Kidney epithelial cell (primary cell): Measurements from ENCODE around the gene AK4. TPM values are rescaled to one million over a fixed set of nuclear protein-coding genes. Genes with fewer than 3 reads are reported as not detected.
"Not testable (repeated sequence)": the region's sequence is repeated elsewhere in the genome, so short reads cannot be mapped to it uniquely, and the experiment has no call there.

Source experiments
- DNase-seq: peaks from one replicate; pipeline ENCODE4 v3.0.0-alpha.2; 2010; ENCODE audit warnings: low read depth
- H3K27me3 ChIP-seq: 2 replicates; pipeline ENCODE4 v1.6.0; 2011; ENCODE audit warnings: low read length; ENCODE audit not compliant: control insufficient read depth, insufficient read depth
- H3K36me3 ChIP-seq: 2 replicates; pipeline ENCODE4 v1.5.1; 2011; ENCODE audit warnings: low read length; ENCODE audit not compliant: control insufficient read depth, insufficient read depth
- H3K4me3 ChIP-seq: 2 replicates; pipeline ENCODE4 v1.5.1; 2011; ENCODE audit warnings: low read depth, mild to moderate bottlenecking, control low read depth, low read length
- total RNA-seq: library from RNA; depleted of rRNA; stranded (reverse); fragments of >200 nt; gene quantifications from 2 replicates; pipeline ENCODE4 v1.2.3, GENCODE V29; 2015
- TF ChIP-seq, protein P1 (sequence below): IDR thresholded peaks from 2 replicates; pipeline ENCODE4 v1.5.1; 2011; ENCODE audit warnings: mild to moderate bottlenecking, moderate library complexity, low read length, control low read depth, inconsistent platforms; ENCODE audit not compliant: insufficient read depth, poor library complexity, severe bottlenecking

Gene AK4
- total RNA-seq, 1 donor from 2014 or later = 25.2 TPM

DNA sequence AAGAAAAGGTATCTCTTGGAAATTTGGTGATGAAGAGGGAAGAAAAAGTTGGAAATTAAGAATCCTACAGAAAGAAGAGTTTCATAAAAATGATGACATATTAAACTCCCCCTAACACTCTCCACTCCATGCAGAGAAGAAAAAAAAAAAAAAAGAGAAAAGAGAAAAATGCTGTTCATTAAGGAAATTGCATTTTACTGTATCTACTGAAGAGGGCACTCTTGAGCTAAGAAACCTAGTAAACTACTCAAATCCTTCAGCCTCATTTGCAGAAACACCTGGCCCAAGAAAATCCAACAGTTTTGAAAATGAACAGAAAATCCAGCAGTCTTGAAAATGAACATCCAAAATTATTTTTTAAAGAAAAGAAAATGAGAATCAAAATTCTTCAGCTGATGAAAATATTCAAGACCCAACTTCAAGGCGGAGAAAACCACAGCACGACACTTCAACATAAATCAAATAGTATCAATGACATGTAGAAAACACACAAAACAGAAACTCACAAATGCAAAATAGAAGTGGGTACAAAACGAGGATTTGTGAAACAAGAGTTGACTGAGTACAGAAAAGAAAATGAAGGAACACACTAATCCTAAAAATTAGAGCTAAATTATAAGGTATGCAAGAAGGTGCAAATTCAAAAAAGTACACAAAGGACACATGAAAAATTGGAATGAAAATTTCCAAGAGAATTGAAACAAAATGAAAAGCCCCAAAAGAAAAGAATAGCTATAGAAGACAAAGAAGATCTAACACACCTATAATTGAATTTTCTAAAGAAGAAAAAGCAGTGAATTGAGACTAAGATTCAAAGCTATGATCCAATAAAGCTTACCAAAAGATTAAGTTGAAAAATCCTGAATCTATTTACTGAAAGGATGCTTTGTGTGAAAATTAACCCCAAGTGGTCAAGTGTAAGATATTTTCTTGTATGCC, 88.1 kb downstream of the AK4 start:
- no peak for DNase-seq
- H3K4me3 ChIP-seq = no peak overlapping the region
- H3K36me3 ChIP-seq = no peaks in the 10 kb centered on the region
- TF ChIP-seq, protein P1, sequence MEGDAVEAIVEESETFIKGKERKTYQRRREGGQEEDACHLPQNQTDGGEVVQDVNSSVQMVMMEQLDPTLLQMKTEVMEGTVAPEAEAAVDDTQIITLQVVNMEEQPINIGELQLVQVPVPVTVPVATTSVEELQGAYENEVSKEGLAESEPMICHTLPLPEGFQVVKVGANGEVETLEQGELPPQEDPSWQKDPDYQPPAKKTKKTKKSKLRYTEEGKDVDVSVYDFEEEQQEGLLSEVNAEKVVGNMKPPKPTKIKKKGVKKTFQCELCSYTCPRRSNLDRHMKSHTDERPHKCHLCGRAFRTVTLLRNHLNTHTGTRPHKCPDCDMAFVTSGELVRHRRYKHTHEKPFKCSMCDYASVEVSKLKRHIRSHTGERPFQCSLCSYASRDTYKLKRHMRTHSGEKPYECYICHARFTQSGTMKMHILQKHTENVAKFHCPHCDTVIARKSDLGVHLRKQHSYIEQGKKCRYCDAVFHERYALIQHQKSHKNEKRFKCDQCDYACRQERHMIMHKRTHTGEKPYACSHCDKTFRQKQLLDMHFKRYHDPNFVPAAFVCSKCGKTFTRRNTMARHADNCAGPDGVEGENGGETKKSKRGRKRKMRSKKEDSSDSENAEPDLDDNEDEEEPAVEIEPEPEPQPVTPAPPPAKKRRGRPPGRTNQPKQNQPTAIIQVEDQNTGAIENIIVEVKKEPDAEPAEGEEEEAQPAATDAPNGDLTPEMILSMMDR = peak; percentile 41
- no peaks in the 10 kb centered on the region for H3K27me3 ChIP-seq

DNA sequence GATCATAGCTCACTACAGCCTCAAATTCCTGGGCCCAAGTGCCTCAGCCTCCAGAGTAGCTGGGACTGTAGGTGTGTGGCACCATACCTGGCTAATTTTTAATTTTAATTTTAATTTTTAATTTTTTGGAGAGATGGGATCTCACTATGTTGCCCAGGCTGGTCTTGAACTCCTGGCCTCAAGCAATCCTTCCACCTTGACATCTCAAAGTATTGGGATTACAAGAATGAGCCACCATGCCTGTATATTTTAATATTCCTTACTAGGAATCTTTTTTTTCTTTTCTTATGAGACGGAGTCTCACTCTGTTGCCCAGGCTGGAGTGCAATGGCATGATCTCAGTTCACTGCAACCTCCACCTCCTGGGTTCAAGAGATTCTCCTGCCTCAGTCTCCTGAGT, 89.1 kb downstream of the AK4 start:
- H3K4me3 ChIP-seq, H3K27me3 ChIP-seq, H3K36me3 ChIP-seq, DNase-seq: not testable (repeated sequence)

DNA sequence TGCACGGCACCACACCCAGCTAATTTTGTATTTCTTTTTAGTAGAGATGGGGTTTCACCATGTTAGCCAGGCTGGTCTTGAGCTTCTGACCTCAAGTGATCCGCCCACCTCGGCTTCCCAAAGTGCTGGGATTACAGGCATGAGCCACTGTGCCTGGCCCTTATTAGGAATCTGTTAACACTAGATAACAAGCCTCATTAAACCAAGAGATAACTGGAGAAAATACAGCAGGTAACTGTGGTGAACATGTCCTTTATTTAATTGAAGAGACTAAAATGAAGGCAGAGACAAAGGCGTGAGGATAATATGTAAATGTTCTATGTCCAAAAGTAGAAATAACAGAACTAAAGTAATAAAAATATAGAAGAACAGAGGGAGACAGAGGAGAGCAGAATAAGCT, 89.5 kb downstream of the AK4 start:
- Histone ChIP-seq H3K4me3 (no peak overlapping the region), H3K36me3 (no peaks in the 10 kb centered on the region), H3K27me3 (no peaks in the 10 kb centered on the region)
- TF ChIP-seq, protein P1 = no peak
- no peak for DNase-seq

DNA sequence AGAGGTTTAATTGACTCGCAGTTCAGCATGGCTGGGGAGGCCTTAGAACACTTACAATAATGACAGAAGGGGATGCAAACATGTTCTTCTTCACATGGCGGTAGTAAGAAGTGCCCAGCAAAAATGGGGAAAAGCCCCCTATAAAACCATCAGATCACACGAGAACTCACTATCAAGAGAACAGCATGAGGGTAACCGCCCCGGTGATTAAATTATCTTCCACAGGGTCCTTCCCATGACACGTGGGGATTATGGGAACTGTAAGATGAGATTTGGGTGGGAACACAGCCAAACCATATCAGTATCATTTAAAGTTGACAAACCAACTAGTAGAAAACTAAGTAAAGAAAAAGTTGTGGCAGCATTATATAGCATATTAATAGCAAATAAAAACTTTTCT, 90.0 kb downstream of the AK4 start:
- H3K4me3 ChIP-seq = no peak overlapping the region
- TF ChIP-seq, protein P1 = no peak

DNA sequence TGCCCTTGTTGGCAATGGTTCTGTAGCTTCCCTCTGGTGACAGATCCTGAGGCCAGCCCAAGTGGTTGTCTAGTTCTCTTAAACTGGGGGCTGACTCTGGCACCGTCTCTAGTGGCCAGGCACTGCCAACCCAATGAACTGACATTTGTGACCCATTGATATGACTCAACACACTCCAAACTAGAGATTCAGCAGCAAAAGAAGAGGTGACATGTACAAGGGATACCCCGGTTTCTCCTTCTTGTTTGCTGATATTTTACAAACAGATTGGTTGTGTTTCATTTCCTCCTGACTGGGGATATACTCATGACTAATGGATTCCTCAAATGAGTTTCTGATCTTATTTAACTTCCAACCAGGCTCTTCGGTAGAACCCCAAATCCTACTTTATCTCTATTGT, 95.5 kb downstream of the AK4 start:
- DNase-seq = no peak
- H3K36me3 ChIP-seq = no peaks in the 10 kb centered on the region
- H3K27me3 ChIP-seq = no peaks in the 10 kb centered on the region
- TF ChIP-seq, protein P1 = no peak
- no peak overlapping the region for H3K4me3 ChIP-seq

More for the DNA sequence above, 90.0 kb downstream of the AK4 start:
- H3K36me3 ChIP-seq = no peaks in the 10 kb centered on the region
- H3K27me3 ChIP-seq = no peaks in the 10 kb centered on the region
- no peak for DNase-seq

DNA sequence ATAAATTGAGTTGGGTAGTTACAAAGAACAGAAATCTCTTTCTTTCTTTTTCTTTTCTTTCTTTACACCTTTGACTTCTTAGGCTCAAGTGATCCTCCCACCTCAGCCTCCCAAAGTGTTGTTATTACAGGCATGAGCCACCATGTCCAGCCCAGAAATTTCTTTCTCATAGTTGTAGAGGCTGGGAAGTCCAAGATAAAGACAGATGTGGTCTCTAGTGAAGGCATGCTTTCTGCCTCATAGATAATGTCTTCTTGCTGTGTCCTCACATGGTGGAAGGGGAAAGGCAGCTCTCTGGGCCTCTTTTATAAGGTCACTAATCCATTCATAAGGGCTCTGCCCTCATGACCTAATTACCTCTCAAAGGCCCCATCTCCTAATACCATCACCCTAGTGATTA, 97.3 kb downstream of the AK4 start:
- no peaks in the 10 kb centered on the region for H3K27me3 ChIP-seq
- H3K4me3 ChIP-seq = no peak overlapping the region
- DNase-seq = no peak
- no peaks in the 10 kb centered on the region for H3K36me3 ChIP-seq
- TF ChIP-seq, protein P1 = no peak
